Activated CD8-positive, alpha-beta memory T cell treated with anti-CD3 and anti-CD28 coated beads, Interleukin-2, amount 50 U/mL, for 24 hours (primary cell): ENCODE data around the gene BRD1.
"Not testable (repeated sequence)": the region's sequence is repeated elsewhere in the genome, so short reads cannot be mapped to it uniquely, and the experiment has no call there.

Source experiments
- DNase-seq: peaks from one replicate; pipeline ENCODE4 v3.0.0-alpha.2; 2020; ENCODE audit errors: extremely low read depth

The BRD1 gene

DNA sequence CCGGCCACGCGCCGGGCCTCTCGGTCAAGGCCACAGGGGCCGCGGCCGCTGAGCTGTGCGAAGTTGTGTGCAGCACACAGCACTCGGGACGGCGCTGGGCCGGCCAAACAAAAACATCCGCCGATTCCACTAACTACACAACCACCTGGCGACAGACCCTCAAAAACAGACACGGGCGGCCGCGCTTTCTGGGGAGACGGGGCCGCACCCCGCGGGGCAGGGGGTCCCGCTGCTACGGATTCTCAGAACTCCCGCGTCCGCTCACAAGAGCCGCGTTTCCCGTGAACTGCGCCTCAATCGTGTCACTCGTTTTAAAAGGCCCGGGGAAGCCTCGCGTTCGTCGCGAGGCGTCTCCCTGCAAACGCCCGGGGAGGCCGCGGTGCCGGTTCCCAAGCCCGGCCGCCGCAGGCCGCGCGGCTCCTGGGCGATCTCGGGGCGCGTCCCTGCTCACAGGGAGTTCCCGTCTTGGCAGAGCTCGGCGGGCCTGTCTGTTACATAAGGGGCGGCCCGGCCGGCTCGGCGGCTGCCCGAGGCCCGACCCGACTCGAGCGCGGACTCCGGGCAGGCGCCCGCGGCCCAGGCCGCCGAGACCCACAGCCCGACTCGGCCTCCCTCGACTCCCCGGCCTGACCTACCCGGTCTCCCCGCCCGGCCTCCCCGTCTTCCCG lies 936 bp downstream of the BRD1 start:
- DNase-seq, result no peak

DNA sequence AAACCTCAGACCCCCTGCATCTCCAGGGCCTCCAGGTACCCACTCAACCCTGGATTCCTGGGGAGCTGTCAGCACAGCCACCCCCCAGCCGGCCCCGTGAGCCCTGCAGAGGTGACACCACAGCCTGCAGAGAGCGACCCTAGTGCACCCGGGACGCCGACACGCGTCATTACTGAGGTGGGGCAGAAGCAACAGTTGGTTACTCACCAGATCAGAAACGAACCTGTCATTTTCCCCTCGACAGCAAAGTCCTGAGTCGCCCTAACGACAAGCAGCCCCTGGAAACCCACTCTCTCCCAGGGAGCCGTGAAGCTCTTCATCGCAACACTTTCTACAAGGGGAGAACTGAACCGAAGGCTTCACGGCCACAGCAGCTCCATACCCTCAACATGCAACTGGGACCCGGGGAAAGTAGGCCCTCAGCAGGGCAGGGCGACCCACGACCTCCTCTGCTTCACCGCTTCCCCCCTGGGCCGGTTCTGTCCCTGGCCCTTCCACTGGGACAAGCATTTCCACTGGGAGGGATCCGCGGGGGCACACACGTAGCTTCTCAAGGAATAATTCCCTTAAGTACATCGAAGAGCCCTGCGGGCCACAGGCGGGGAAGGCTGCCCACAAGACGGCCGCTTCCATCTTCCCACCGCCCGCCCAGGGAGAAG lies 1.6 kb downstream of the BRD1 start:
- DNase-seq, result peak; percentile 51

DNA sequence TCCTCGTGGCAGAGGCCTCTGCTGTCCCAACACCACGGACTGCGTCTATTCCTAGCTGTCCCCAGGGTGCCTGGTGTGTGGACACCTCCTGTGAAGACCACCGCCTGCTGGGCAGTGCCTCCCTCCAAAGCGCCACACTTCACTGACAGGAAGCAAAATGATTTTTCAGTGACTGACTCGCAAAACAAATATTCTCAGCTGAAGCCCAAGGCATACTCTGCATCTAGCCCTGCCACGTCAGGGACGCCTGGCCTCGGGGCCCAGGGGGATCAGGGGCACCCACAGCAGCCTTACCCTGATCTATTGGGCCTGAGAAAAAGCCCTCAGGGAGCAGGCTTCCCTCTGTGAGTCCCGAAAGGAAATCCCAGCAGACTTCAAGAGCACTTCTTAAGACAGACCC lies 2.2 kb downstream of the BRD1 start:
- DNase-seq, result no peak

DNA sequence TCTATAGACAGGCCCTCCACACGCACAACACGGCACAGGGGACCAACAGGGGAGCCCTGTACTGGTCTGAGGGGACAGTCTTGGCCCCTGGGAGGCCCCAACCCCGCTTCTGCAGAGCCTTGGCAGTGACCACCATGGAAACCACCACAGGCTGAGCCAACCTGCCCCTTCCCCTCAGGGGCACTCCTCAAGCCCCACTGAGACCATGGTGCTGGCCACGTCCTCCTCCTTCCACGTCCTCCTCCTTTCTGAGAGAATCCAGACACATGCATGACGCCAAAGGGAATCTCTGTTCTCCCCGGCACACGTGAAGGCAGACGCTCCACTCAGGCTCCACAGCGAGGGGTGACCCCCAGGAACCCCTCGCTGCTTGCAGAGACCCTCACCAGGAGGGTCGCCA lies 2.7 kb downstream of the BRD1 start:
- no peak for DNase-seq

DNA sequence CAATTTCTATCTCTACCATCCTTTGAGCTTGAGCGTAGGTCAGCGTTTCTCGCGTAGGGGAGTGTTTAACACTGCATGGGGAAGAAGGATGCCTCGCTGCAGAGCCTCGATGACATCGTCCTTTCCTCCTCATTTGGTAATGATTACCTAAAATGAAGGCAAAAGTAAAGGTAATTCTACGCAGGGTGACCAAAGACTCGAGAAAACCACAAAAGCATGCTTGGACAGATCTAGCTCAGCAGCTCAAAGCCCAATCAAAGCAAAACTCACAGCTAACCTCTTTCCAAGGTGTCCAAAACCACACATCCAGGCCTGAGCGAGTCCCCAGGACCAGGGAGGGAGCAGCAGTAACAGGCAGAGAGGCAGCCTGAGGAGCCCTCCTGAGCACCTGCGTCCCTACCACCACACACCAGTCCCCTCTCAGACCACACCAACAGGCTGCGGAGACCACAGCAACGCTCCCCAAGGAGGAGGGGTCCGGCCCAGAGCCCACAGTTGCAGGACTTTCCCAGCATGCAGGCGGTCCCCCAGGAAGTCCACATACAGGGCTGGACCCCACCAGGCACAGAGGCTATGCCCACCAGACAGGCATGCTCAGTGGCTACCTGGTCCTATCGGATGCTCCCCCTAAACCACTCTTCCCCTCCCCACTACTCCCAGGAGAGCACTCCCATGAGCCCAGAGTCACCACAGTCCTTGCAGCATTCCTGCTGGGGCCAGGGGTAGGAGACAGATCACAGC lies 3.3 kb downstream of the BRD1 start:
- DNase-seq, result no peak

DNA sequence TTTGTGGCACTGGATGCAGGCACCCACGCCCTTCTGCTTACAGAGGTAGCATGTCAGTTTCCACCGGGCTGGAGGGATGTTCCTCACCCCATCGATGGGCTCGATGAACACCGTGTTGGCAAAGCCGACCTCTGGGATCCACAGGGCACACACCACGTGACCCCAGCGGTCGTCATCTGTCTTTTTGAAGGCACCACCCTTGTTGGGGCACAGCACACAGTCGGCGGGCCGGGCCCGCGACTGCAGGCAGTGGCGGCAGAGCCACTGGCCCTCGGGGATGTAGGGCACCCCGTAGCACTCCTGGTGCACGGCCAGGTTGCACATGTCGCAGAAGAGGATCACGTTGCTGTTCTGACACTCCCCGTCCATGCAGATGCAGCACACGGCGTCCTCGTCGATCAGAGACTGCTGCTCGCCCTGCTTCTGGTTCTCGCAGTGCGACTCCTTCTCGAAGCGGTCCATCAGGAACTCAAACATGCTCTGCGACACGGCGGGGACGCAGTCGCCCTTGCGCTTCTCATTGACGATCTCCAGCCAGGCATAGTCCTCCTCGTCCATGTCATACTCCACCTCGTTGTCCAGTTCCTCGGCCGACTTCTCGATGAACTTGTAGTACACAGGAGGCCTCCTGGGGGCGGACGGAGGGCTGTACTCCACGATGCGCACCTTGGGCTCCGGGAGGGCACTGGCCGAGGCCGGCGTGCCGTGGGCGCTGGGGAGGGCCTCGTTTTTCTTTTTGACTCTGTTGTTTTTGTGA lies 4.2 kb downstream of the BRD1 start:
- DNase-seq, result no peak

DNA sequence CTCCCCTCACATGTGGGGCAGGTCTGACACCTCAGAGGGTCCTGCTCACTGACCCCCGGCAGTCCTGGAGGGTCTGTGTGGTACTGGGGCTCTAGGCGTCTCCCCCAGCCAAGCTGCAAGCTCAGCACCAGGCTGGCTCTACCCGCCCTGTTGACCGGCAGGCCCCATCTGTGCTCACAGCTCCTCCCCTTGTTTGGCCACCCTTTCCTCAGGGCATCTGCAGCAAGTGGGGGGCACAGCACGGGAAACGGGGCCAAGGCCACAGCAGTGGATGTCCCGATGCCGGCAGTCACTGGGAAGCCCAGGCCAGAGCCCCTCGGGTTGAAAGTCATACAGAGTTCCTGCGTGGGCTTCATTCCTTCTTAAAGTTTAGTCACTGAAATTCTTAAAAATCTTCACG lies 5.9 kb downstream of the BRD1 start:
- not testable (repeated sequence) for DNase-seq

DNA sequence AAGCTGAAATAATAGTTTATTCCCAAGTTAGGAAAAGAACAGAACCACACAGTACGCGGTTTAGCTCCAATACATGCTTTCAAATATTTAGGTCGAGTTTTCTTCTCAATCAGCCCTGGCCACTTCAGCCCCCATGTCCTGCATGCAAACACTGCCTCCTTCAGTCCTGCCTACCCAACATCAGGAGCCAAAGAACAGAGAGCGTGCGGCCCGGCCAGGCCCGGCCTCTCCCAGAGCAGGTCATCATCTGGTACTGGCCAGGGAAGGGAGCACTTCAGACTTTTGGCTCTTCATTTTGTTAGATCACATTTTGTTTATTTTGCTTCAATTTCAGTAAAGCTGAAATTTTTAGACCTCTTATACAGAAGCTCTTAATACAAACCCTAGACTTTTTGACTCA lies 6.7 kb downstream of the BRD1 start:
- no peak for DNase-seq

DNA sequence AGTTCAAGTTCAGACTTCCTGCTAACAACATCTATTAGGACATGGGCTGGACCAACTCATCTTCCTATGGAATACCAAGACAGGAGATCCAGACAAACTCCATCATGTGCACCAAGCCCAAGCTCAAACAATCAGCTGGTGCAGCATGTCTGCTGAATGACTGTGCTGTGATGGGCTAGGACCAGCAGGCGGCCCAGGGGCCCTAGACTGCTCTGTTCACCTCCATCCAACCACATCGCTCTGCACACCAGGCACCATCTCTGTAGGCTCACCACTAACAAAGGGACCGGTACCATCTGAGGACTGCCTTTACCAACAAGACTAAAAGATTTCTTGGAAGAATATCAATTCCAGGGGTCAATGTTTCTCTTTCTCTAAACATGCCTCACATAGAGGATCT lies 10.3 kb downstream of the BRD1 start:
- DNase-seq, result no peak

DNA sequence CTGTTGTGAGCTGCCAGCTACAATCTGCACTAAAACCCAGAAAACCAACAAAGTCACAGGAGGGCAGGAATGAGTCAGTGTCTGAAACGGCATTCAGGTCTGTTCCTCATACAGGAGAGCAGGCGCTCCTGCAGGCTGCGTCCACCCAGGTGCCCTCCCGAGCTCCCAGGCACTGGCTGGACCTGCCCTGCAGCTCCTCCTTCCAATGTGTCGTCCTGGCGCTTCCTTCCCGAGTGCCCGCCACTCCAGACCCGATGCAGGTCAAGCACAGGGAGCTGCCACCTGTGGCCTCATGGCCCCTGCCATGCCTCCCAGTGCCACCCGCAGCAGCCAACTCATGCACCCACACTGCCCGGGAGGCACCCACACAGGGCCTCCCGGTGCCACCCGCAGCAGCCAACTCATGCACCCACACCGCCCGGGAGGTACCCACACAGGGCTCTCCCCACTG lies 12.0 kb downstream of the BRD1 start:
- DNase-seq, result no peak

DNA sequence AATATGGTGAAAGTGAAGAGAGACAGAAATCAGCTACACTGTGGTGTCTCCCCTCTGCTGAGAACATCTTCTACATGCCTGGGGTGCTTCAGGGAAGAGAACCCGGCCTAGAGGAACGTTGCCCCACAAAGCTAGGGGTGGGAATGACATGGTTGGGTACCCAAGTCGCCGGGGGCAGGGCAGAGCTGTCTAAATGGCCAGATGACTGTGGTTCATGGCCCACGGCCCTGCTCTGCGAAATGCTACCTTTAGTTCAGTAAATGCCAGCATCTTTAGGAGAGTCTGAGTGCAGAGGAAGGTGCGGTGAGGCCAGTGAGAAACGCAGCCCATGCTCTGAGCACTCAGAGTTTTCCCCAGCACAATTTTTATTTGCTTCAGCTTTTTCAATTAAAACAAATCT lies 12.8 kb downstream of the BRD1 start:
- no peak for DNase-seq

DNA sequence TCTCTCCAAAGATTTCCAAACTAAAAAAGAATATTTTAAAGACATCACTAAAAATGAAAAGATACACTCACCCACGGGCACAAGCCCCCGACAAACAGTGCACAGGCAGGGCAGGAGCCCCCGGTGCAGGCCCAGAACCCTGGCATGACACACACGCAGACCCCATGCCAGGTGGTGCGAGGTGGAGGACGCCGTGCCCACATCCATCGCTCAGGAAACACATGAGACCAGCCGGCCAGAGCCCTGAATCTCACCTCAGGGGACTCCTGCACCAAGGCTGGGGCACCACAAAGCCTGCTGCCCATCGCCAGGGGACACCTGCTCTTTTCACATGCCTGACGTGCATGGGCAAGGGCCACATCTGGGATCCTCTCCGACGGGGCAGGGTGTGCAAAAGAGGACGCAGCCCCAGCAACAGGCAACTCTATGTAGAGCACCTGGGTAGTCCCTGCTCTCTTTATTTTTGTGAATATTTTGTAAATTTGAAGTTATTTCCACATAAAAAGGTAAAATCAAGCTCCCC lies 13.4 kb downstream of the BRD1 start:
- no peak for DNase-seq

DNA sequence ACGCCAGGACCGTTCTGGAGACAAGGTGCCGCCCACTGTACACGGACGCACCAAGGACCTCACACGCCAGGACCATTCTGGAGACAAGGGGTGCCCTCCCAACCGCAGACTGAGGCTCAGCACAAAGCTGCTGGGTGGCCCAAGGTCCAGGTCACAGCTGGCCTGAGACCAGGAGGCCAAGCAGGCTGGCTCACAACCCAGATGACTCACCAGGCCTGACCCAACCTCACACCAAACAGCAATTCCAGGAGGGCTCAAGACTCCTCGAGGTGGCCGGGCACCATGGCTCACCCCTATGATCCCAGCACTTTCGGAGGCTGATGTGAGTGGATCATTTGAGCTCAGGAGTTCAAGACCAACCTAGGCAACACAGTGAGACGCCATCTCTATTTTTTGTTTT lies 14.8 kb downstream of the BRD1 start:
- DNase-seq, result no peak

DNA sequence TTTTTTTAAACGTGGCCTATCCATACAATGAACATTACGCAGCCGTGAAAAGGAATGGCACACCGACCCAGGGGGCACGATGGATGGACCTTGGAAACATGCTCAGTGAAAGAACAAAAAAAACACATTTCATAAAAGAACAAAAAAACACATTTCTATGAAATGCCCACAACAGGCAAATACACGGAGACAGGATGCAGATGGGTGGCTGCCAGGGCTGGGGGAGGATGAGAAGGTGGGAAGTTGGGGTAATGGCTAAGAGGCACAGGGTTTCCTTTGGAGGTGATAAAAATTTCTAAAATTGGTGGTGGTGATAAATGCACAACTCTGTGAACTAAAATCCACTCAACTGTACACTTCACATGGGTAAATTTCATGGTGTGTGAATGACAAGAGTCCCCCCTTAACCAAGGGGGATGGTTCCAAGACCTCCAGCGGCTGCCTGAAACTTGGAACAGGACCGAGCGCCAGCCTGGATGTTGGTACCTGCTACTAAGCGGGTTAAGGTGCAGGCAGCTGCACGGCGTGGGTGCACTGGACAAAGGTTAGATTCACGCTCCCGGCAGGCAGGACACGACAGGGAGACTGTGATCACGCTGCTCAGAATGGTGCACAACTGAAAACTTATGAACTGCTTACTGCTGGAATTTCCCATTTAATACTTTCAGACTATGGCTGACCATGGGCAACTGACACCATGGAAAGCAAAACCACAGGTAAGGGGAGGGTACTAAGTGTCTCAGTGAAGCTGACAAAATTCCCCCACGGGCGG lies 16.5 kb downstream of the BRD1 start:
- DNase-seq, result no peak

DNA sequence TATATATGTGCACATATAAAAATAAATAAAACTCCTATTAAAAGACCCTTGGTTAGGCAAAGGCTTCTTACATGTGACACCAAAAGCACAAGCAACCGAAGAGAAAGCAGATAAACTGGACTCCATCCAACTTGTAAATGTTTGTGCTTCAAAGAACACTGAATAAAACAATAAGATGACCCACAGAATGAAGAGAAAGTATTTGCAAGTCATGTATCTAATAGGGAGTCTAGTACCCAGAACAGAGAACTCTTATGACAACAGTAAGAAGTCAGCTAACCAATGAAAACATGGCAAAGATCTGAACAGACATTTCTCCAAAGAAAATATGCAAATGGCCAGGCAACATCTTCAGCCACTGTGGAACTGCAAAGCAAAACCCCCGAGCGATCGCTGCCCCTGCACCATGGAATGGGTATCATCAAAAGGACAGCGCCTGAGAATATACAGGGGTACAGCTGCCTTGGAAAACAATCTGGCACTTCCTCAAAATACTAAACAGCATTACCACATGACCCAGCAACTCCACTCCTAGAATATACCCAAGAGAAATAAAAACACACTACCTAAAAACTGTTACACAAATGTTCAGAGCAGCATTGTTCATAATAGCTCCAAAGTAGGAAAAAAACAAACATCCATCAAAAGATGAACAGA lies 17.2 kb downstream of the BRD1 start:
- DNase-seq, result no peak

DNA sequence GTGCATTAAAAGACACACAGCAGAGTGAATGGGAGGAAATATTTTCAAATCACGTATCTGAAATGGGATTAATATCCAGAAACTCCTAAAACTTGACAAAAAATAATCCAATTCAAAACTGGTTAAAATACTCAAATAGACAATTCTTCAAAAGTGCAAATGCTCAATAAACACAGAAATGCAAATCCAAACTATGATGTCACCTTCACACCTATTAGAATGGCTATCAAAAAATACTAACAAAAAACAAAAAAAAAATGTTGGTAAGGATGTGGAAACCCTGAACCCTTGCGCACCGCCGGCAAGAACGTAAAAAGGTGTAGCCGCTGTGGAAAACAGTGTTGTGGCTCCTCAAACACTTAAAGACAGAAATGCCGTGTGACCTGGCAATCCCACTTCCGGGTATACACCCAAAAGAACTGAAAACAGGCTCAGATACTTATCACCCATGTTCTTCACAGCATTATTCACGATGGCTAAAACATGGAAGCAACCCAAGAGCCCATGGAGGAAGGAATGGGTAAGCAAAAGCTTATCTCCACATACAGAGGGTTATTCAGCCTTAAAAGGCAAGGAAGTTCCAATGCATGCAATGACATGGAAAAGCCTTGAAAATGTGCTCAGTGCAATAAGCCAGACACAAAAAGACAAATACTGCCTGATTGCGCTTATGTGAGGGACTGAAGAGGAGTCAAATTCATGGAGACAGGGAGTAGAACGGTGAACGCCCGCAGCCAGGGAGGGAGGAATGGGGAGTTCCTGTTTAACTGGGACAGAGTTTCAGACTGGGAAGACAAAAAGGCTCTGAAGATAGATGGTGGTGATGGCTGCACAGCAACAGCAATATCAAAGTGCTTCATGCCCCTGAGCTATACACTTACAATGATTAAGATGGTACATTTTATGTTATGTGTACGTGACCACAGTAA lies 19.6 kb downstream of the BRD1 start:
- no peak for DNase-seq

DNA sequence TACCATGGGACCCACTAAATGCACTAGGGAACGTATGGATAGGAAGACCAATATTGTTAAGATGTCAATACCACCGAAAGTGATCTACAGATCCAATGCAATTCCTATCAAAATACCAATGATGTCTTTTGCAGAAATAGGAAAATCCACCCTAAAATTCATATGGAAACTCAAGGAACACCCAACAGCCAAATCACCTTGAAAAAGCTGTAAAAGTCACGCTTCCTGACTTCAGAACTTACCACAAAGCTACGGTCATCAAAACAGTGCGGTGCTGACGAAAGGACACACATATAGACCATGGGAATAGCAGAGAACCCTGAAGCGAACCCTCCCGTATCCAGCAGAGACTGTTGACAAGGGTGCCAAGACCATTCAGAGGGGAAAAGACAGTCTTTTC lies 20.5 kb downstream of the BRD1 start:
- DNase-seq, result no peak

DNA sequence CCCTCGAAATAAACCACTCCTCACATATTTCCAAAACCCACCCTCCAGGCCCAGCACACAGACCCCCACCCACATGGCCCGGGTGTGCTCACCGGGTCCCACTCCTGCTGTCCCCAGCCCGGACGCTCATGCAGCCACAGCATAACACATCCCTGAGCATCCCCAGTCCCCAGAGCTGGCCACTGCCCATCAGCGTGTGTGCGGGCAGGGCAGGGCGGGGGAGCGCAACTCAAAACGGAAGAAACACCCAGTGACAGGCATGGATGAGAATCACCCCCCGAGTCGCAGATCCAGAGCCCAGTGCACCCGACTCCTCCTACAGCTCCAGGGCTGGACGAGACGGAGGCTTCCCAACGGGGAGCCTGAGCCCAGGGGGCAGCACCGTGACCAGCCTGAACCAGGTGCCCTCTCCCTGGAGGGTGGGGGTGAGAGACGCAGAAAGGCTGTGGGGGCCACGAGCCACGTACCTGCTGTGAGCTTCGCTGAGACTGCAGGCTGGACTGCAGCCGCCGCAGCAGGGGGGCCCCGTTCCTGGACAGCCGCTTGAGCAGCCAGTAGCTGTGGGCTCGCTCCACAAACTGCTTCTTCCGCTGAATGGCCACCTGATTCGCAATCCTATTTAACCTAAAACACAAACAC lies 23.8 kb downstream of the BRD1 start:
- DNase-seq, result no peak

DNA sequence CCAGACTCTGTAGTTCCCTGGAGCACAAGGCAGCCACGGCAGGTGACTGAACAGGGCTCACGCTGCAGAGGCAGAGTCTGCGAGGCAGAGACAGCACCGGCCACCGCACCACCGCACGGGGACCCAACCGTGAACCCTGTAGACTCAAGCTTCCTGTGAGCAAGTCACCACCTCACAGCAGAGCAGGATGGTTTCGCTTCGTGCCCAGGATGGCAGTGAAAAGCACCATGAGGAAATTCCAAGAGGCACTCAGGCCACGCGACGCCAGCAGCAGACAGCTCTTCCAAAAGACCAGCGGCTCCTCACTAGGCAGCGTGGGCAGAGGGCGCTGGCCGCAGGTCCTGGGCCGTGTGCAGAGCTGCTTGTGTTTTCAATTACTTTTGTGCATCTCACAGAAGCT lies 24.5 kb downstream of the BRD1 start:
- DNase-seq, result no peak
